Cardiac fibroblast (primary cell): ENCODE results near the gene DMRT3.

Experiments used
- DNase-seq, 2 donors: peaks; one replicate each; pipeline versions ENCODE4 v3.0.0 to v3.0.0-alpha.2; 2010; ENCODE audit warnings: low read depth in 2 of 2
- H3K4me3 ChIP-seq, 2 donors: replicated peaks in 1 of 2; 1 replicate in 1 of 2; 2 replicates in 1 of 2; pipeline ENCODE4 v1.5.1; 2011; ENCODE audit warnings: low read depth in 2 of 2, low read length in 2 of 2, mild to moderate bottlenecking in 2 of 2, moderate library complexity in 1 of 2
- CTCF ChIP-seq: IDR thresholded peaks from one replicate; pipeline ENCODE4 v1.5.1; 2011; ENCODE audit warnings: low read depth, mild to moderate bottlenecking, low read length, inconsistent platforms

DMRT3 gene

GRCh38 chr9:970151-970996 lies 6.1 kb upstream of the DMRT3 start:
- DNase-seq = no peak
- H3K4me3 ChIP-seq = no peak overlapping the region
- no peak for TF ChIP-seq CTCF

- TF ChIP-seq CTCF = no peak
- no peak for DNase-seq
- no peak overlapping the region for H3K4me3 ChIP-seq
Measured at GRCh38 chr9:971901-972500, 4.5 kb upstream of the DMRT3 start.

GRCh38 chr9:972501-973294 lies 3.8 kb upstream of the DMRT3 start:
- TF ChIP-seq CTCF = no peak
- DNase-seq = no peak
- H3K4me3 ChIP-seq = no peak overlapping the region

GRCh38 chr9:973295-973834 lies 3.1 kb upstream of the DMRT3 start:
- TF ChIP-seq CTCF = no peak
- no peak overlapping the region for H3K4me3 ChIP-seq
- no peak for DNase-seq

GRCh38 chr9:974031-974995 lies 2.1 kb upstream of the DMRT3 start:
- DNase-seq = no peak
- H3K4me3 ChIP-seq = no peak overlapping the region
- no peak for TF ChIP-seq CTCF
